SU-DHL-6 (cell line): Measurements from ENCODE around the gene AGRP.

Source experiments
- EZH2phosphoT487 ChIP-seq: fragments of 200-600 bp; sonication (generic), shearing (Covaris generic); conservative IDR thresholded peaks from 2 replicates; pipeline ENCODE4 v1.6.1; 2018; ENCODE audit warnings: mild to moderate bottlenecking, antibody characterized with exemption, low read length, moderate library complexity, mixed read lengths
- TF ChIP-seq, protein P1 (sequence below): fragments of 200-600 bp; sonication (generic); IDR thresholded peaks from one replicate; pipeline ENCODE4 v1.5.1; 2017; ENCODE audit warnings: antibody characterized with exemption, mild to moderate bottlenecking, low read length, moderate library complexity; ENCODE audit not compliant: insufficient read depth, poor library complexity, severe bottlenecking

DNA sequence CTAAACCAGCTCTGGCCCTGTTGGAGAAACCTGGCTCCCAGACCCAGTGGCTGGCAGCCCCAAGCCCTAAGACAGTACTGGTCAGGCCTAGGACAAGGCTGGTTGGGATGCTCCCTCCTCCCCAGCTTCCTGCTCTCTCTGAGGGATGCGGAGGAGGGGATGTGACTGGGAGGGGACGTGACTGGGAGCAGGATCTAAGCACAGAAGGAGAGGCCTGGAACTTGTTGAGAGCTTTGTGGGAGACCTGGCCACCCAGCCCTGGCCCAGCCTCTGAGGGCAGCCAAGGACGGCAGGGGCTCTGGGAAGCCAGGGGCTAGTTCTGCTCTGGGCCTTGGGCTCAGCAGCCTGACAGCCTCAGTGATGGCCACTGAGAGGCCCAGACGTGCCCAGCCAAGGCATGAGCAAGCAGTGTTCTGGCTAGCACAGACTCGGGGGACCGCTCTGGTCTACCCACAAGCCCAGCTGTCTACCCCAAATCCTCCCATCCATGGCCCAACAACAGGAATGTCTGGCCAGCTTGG, 25.2 kb downstream of the AGRP start:
- TF ChIP-seq, protein P1, sequence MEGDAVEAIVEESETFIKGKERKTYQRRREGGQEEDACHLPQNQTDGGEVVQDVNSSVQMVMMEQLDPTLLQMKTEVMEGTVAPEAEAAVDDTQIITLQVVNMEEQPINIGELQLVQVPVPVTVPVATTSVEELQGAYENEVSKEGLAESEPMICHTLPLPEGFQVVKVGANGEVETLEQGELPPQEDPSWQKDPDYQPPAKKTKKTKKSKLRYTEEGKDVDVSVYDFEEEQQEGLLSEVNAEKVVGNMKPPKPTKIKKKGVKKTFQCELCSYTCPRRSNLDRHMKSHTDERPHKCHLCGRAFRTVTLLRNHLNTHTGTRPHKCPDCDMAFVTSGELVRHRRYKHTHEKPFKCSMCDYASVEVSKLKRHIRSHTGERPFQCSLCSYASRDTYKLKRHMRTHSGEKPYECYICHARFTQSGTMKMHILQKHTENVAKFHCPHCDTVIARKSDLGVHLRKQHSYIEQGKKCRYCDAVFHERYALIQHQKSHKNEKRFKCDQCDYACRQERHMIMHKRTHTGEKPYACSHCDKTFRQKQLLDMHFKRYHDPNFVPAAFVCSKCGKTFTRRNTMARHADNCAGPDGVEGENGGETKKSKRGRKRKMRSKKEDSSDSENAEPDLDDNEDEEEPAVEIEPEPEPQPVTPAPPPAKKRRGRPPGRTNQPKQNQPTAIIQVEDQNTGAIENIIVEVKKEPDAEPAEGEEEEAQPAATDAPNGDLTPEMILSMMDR: no peak
- no peak for TF ChIP-seq EZH2phosphoT487
